ENCODE results near the gene EXOC3. TPM values are rescaled to one million over a fixed set of nuclear protein-coding genes. Genes with fewer than 3 reads are reported as not detected.

EXOC3 gene
- total RNA-seq, 1 donor from 2014 or later = 43.3 TPM

DNA sequence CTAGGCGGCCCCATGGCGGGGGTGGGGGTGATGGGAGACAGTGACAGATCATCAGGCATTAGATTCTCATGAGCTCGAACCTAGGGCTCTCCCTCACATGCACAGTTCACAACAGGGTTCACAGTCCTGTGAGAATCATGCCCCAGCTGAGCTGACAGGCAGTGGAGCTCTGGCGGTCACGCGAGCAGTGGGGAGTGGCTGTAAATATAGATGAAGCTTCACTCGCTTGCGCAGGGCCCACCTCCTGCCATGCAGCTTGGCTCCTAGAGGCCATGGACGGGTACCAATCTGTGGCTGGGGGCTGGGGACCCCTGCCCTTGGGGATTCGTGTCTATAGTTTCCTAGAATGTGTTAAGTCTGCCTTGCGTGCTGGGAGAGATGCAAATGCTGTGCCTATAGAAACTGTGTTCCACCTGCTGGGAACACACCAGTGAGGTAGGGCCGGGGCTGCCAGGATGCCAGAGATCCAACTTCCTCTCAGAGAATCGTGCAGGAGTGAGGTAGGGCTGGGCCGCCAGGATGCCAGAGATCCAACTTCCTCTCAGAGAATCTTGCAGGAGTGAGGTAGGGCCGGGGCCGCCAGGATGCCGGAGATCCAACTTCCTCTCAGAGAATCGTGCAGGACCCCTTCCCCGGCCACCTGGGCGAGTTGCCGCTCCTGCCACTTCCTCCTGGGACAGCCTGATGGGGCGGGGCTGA, 14.1 kb upstream of the EXOC3 start:
- Mint-ChIP-seq H3K27ac (ENCODE audit: unreplicated experiment) (no peak overlapping the region), H3K4me1 (ENCODE audit: low read depth) (peaks cover 20% of the 10 kb centered on the region), H3K27me3 (ENCODE audit: low read depth) (no peaks in the 10 kb centered on the region), H3K4me3 (ENCODE audit: unreplicated experiment) (no peak overlapping the region), H3K36me3 (ENCODE audit: low read depth) (peaks cover 9% of the 10 kb centered on the region), H3K9me3 (ENCODE audit: low read depth) (no peaks in the 10 kb centered on the region)
- TF ChIP-seq, protein P1, sequence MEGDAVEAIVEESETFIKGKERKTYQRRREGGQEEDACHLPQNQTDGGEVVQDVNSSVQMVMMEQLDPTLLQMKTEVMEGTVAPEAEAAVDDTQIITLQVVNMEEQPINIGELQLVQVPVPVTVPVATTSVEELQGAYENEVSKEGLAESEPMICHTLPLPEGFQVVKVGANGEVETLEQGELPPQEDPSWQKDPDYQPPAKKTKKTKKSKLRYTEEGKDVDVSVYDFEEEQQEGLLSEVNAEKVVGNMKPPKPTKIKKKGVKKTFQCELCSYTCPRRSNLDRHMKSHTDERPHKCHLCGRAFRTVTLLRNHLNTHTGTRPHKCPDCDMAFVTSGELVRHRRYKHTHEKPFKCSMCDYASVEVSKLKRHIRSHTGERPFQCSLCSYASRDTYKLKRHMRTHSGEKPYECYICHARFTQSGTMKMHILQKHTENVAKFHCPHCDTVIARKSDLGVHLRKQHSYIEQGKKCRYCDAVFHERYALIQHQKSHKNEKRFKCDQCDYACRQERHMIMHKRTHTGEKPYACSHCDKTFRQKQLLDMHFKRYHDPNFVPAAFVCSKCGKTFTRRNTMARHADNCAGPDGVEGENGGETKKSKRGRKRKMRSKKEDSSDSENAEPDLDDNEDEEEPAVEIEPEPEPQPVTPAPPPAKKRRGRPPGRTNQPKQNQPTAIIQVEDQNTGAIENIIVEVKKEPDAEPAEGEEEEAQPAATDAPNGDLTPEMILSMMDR (IDR thresholded peaks at IDR 0.05) = no peak
- peak; percentile 71 for DNase-seq (ENCODE audit: low spot score)

DNA sequence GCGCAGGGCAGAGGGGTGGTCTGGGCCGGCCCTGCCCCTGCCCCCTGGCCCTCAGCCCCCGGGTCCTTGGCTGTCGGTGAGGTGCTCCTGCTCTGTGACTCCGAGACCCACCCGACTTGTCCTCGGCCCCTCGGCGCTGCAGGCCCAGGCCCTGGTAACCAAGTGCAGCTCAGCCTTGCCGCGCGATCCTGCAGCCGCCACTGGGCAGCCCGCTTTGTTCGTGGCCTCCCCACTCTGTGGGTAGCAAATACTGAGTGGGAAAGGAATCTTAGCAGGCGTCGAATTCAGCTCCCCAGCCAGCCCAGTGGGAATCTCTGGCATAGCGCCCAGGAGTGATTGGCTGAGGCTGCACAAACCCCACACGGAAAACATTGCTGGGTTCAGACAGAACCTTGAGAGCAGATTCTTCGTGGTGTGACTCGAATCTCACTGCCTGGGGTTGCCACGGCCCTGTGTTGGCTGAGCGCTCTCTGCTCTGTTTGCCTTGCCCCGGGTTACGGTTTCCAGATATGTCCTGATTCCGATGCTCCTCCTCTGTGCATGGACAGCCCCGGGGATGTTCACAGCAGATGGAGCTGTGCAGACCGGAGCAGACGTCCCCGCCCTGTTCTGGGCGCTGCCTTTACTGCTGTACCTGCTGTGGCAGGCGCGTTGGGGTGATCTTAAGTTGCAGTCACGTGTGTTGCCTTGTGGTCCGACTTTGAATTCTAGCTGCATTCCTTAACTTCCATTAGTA, 13.4 kb upstream of the EXOC3 start:
- peaks cover 20% of the 10 kb centered on the region for H3K4me1 Mint-ChIP-seq (ENCODE audit: low read depth)
- no peaks in the 10 kb centered on the region for H3K9me3 Mint-ChIP-seq (ENCODE audit: low read depth)
- peaks cover 9% of the 10 kb centered on the region for H3K36me3 Mint-ChIP-seq (ENCODE audit: low read depth)
- no peaks in the 10 kb centered on the region for H3K27me3 Mint-ChIP-seq (ENCODE audit: low read depth)
- peak overlapping the region; percentile 90 for H3K27ac Mint-ChIP-seq (ENCODE audit: unreplicated experiment)
- H3K4me3 Mint-ChIP-seq (ENCODE audit: unreplicated experiment) = peak overlapping the region; percentile 43
- TF ChIP-seq, protein P1 (IDR thresholded peaks at IDR 0.05) = no peak
- DNase-seq (ENCODE audit: low spot score) = peak; percentile 93

DNA sequence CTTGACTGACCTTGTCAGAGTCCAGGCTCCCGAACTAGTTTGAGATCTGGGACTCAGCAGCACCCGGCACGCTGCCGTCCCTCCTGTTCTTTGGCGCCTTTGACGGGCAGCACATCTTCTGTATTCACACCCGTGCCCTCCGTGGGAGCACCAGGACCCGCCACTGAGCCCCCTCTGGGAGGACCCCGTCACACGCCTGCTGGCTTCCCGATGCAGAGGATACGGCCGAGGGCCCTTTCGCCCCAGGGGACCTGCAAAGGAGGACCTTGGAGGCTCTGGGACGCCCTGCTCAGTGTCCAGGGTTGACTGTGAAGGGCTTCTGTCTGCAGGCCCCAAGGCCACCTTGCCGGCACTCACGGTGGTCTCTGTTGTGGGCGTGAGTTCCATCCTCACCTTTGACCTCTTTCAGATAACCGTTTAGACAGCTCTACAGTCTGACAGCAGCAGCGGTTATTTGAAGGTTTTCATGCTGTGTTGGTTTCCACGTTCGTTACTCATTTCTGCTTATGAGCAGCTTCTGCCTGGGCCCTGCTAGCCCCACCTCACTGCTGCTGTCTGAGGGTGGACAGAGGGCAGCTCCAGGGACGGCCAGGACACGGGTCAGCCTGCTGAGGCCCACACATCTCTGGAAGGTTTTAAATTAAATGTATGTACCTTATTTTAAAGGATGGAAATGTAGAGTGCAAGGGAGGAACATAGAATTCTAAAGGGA, 12.6 kb upstream of the EXOC3 start:
- Mint-ChIP-seq H3K27me3 (ENCODE audit: low read depth) (no peaks in the 10 kb centered on the region), H3K27ac (ENCODE audit: unreplicated experiment) (peak overlapping the region; percentile 90), H3K4me3 (ENCODE audit: unreplicated experiment) (peak overlapping the region; percentile 43), H3K4me1 (ENCODE audit: low read depth) (peaks cover 20% of the 10 kb centered on the region), H3K9me3 (ENCODE audit: low read depth) (no peaks in the 10 kb centered on the region), H3K36me3 (ENCODE audit: low read depth) (peaks cover 9% of the 10 kb centered on the region)
- TF ChIP-seq, protein P1 (IDR thresholded peaks at IDR 0.05) = no peak
- peak; percentile 86 for DNase-seq (ENCODE audit: low spot score)

DNA sequence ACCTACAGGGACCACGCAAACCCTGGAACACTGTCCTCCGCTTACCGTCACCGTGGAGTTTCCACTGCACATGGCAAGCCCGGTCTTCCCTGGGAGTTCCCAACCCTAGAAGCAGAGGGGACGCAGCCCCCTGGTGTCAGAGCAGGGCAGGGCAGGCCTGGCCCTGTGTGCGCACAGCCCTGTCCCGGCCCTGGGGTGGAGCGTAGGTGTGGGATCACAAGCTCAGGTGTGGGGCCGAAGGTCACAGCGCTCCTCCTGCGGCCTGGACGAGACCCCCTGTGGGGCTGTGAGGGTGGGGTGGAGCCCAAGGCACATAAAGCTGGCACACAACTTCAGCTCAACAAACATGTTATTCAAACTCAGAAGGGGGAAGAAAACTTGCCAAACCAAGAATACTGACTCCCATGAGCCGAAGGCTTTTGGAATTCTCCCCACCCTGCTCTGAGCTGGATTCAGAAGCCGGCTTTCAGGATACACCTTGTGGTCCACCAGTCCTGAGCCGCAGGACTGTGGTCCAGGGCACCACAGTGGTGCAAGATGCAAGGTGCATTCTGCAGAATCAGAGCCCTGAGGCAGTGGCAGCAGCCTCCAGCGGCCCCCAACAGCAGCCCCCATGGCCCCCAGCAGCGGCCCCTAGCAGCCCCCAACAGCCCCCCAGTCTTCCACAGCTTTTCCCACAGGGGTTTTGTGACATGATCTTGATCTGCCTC, 11.8 kb upstream of the EXOC3 start:
- peak; percentile 86 for DNase-seq (ENCODE audit: low spot score)
- H3K4me1 Mint-ChIP-seq (ENCODE audit: low read depth) = peaks cover 20% of the 10 kb centered on the region
- H3K9me3 Mint-ChIP-seq (ENCODE audit: low read depth) = no peaks in the 10 kb centered on the region
- TF ChIP-seq, protein P1 (IDR thresholded peaks at IDR 0.05) = peak; percentile 82
- no peaks in the 10 kb centered on the region for H3K27me3 Mint-ChIP-seq (ENCODE audit: low read depth)
- H3K4me3 Mint-ChIP-seq (ENCODE audit: unreplicated experiment) = no peak overlapping the region
- peaks cover 9% of the 10 kb centered on the region for H3K36me3 Mint-ChIP-seq (ENCODE audit: low read depth)
- H3K27ac Mint-ChIP-seq (ENCODE audit: unreplicated experiment) = no peak overlapping the region

DNA sequence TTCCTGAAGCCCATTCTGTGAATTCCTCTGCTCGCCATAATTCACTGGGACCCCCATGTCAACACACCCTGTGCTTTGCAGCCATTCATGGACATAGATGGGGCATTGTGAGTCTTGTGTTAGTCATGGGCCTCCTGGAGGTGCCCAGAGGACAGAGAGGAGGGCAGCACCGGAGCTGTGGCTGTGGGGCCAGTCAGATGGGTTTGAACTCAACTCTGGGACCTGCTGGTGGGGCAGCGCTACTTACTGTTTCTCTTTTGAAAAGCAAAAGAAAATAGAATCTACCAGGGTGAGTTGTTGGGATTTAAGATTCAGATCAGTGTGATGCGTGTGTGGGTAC, 11.3 kb upstream of the EXOC3 start:
- peak; percentile 71 for DNase-seq (ENCODE audit: low spot score)
- Mint-ChIP-seq H3K27ac (ENCODE audit: unreplicated experiment) (no peak overlapping the region), H3K4me1 (ENCODE audit: low read depth) (peaks cover 20% of the 10 kb centered on the region), H3K36me3 (ENCODE audit: low read depth) (peaks cover 9% of the 10 kb centered on the region), H3K9me3 (ENCODE audit: low read depth) (no peaks in the 10 kb centered on the region), H3K27me3 (ENCODE audit: low read depth) (no peaks in the 10 kb centered on the region), H3K4me3 (ENCODE audit: unreplicated experiment) (no peak overlapping the region)
- TF ChIP-seq, protein P1 (IDR thresholded peaks at IDR 0.05) = no peak
